ENCODE data around the gene PDE7B. TPM values are rescaled to one million over a fixed set of nuclear protein-coding genes. Genes with fewer than 3 reads are reported as not detected.
A peak's percentile ranks its signal among the peaks of the same experiment; 100 is the strongest.

The PDE7B gene
- total RNA-seq, 2 donors from 2014 or later, result 0.18 to 0.25 TPM

DNA sequence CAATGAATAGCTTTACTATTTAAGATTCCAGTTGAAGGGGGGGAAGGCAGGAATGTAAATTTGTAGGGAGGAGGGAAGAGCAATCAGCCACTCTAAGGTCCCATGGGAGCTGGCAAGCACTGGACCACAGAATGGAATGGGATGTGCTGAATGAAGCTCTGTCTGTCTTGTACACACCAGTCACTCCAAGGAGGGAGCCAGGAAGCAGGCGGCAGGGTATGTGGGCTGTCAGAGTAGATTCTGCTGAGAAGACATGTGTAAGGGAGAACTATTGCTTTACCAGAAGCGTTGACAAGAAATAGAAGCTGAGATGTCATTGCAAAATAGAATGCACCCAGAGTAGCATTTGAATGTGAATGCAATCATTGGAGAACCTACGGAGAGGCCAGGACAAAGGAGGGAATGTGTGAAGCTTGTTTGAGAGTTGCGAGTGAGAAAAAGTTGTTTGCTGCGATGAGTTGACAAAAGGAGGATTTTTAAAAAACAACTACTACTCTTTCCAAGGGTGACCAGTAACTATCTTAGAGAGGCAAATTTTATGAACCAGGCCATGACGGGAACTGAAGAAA, 25.2 kb upstream of the PDE7B start:
- H3K4me1 Mint-ChIP-seq, result no peaks in the 10 kb centered on the region
- peaks cover 24% of the 10 kb centered on the region for H3K27me3 Mint-ChIP-seq
- no peak overlapping the region for H3K27ac Mint-ChIP-seq
- DNase-seq, result no peak
- ATAC-seq, result no peak
- no peak overlapping the region for H3K4me3 Mint-ChIP-seq
- H3K36me3 Mint-ChIP-seq (ENCODE audit: low read depth), result peaks cover 2% of the 10 kb centered on the region
- no peaks in the 10 kb centered on the region for H3K9me3 ChIP-seq (ENCODE audit: control insufficient read depth, low read length, poor library complexity, severe bottlenecking)

DNA sequence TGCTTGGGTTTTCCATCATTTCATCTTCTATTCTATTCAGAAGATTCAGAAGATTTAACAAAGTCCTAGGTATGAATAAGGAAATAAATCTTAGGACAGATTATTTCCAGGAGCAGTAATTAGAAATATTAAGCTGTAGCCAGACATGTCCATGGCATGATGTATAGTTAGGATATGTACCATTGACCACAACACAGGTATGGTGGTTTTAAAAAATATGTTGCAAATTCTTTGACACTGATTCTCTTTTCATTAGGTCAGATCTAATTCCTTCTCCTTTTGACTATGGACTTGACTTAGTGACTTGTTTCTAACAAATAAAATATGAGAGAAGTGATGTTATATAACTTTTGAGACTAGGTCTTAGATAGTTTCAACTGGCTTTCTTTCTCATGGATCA, 23.5 kb upstream of the PDE7B start:
- peaks cover 2% of the 10 kb centered on the region for H3K36me3 Mint-ChIP-seq (ENCODE audit: low read depth)
- H3K27ac Mint-ChIP-seq, result no peak overlapping the region
- peaks cover 18% of the 10 kb centered on the region for H3K27me3 Mint-ChIP-seq
- DNase-seq, result no peak
- H3K4me1 Mint-ChIP-seq, result no peaks in the 10 kb centered on the region
- H3K4me3 Mint-ChIP-seq, result no peak overlapping the region
- H3K9me3 ChIP-seq (ENCODE audit: control insufficient read depth, low read length, poor library complexity, severe bottlenecking), result no peaks in the 10 kb centered on the region
- no peak for ATAC-seq

- H3K4me1 Mint-ChIP-seq, result no peaks in the 10 kb centered on the region
These were observed 21.0 kb upstream of the PDE7B start for GRCh38 chr6:135830452-135830881.

GRCh38 chr6:135831016-135831415, 20.5 kb upstream of the PDE7B start:
- ATAC-seq (no peak), DNase-seq (no peak)
- Mint-ChIP-seq H3K4me1 (no peaks in the 10 kb centered on the region), H3K4me3 (no peak overlapping the region), H3K27ac (no peak overlapping the region), H3K36me3 (ENCODE audit: low read depth) (peaks cover 2% of the 10 kb centered on the region), H3K27me3 (peaks cover 19% of the 10 kb centered on the region)
- H3K9me3 ChIP-seq (ENCODE audit: control insufficient read depth, low read length, poor library complexity, severe bottlenecking), result no peaks in the 10 kb centered on the region

More at GRCh38 chr6:135830452-135830881, 21.0 kb upstream of the PDE7B start:
- Mint-ChIP-seq H3K36me3 (ENCODE audit: low read depth) (peaks cover 2% of the 10 kb centered on the region), H3K27me3 (peaks cover 19% of the 10 kb centered on the region), H3K27ac (no peak overlapping the region), H3K4me3 (no peak overlapping the region)
- H3K9me3 ChIP-seq (ENCODE audit: control insufficient read depth, low read length, poor library complexity, severe bottlenecking), result no peaks in the 10 kb centered on the region
- ATAC-seq (no peak), DNase-seq (no peak)

- no peak overlapping the region for H3K4me3 Mint-ChIP-seq
- no peaks in the 10 kb centered on the region for H3K9me3 ChIP-seq (ENCODE audit: control insufficient read depth, low read length, poor library complexity, severe bottlenecking)
- peaks cover 19% of the 10 kb centered on the region for H3K27me3 Mint-ChIP-seq
- ATAC-seq (no peak), DNase-seq (no peak)
- no peaks in the 10 kb centered on the region for H3K4me1 Mint-ChIP-seq
- H3K27ac Mint-ChIP-seq, result no peak overlapping the region
- no peaks in the 10 kb centered on the region for H3K36me3 Mint-ChIP-seq (ENCODE audit: low read depth)
These were observed 19.3 kb upstream of the PDE7B start for GRCh38 chr6:135832166-135832565.

DNA sequence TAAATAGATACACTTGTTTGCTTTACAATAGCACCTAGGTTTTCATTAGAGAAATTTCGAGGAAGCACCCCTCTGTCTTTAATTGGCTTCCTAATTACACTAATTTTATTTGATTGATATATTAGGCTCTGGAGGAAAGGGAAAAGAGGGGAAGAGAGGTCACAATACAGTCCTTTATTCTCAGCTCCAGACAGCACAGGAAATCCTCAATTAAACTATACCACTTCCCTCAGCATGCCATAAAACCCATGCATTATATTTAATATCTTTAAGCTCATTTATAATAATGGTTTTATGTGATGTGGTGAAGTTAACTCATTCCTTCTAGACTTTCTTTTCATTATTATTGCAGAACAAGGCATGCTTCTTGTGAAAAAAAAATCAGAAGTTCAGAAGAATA, 17.7 kb upstream of the PDE7B start:
- no peak for ATAC-seq
- no peak for DNase-seq
- no peaks in the 10 kb centered on the region for H3K36me3 Mint-ChIP-seq (ENCODE audit: low read depth)
- H3K27me3 Mint-ChIP-seq, result peaks cover 32% of the 10 kb centered on the region
- peaks cover 3% of the 10 kb centered on the region for H3K4me1 Mint-ChIP-seq
- H3K9me3 ChIP-seq (ENCODE audit: control insufficient read depth, low read length, poor library complexity, severe bottlenecking), result no peaks in the 10 kb centered on the region
- no peak overlapping the region for H3K4me3 Mint-ChIP-seq
- H3K27ac Mint-ChIP-seq, result no peak overlapping the region

GRCh38 chr6:135837735-135838449, 13.6 kb upstream of the PDE7B start:
- no peak for ATAC-seq
- H3K27me3 Mint-ChIP-seq, result peaks cover 42% of the 10 kb centered on the region
- no peak for DNase-seq
- no peaks in the 10 kb centered on the region for H3K36me3 Mint-ChIP-seq (ENCODE audit: low read depth)
- peaks cover 3% of the 10 kb centered on the region for H3K4me1 Mint-ChIP-seq
- no peak overlapping the region for H3K27ac Mint-ChIP-seq
- no peak overlapping the region for H3K4me3 Mint-ChIP-seq
- H3K9me3 ChIP-seq (ENCODE audit: control insufficient read depth, low read length, poor library complexity, severe bottlenecking), result no peaks in the 10 kb centered on the region

DNA sequence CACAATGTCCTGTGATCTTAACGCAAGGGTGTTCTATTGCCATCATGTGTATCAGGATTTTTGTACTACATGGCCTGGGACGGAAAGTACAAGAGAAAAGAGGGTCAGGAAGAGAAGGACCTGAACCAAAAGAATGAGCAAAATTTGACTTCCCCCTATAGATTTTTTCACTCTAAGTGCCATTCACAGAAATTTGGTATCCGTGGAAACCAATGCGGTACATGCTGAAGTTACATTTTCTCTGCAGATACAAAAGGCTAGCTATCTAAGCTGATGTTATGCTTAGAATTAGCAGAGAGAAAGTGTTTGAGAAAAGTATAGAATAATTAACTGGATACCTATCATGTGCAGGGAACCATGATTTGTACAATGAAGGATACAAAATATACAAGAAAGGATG, 12.4 kb upstream of the PDE7B start:
- no peak overlapping the region for H3K27ac Mint-ChIP-seq
- no peak for DNase-seq
- peaks cover 37% of the 10 kb centered on the region for H3K27me3 Mint-ChIP-seq
- H3K4me3 Mint-ChIP-seq, result no peak overlapping the region
- peaks cover 3% of the 10 kb centered on the region for H3K4me1 Mint-ChIP-seq
- ATAC-seq, result no peak
- no peaks in the 10 kb centered on the region for H3K36me3 Mint-ChIP-seq (ENCODE audit: low read depth)
- no peaks in the 10 kb centered on the region for H3K9me3 ChIP-seq (ENCODE audit: control insufficient read depth, low read length, poor library complexity, severe bottlenecking)

GRCh38 chr6:135842618-135843392, 8.7 kb upstream of the PDE7B start:
- Mint-ChIP-seq H3K27me3 (peaks cover 22% of the 10 kb centered on the region), H3K4me1 (no peaks in the 10 kb centered on the region)
- ATAC-seq, result no peak

DNA sequence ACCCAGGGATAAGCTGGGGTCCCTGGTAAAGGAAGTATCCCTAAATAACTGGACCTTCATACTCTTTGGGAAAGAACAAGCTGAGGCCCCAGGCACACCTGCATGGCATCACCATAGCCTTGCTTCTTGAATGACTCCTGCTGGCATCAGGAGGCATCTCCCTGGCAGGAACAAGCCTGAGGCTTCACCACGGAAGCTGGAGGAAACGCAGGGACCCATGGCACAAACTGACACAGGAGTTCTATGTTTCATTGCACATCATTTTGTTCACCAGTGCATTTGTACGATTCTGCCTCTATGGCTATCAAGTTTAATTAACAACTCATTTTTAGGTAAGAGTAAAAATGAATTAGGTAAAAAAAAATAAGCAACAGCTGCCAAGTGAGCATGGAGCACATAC, 619 bp upstream of the PDE7B start:
- Mint-ChIP-seq H3K27ac (no peak overlapping the region), H3K27me3 (no peaks in the 10 kb centered on the region), H3K4me3 (no peak overlapping the region), H3K4me1 (peaks cover 3% of the 10 kb centered on the region), H3K36me3 (ENCODE audit: low read depth) (no peaks in the 10 kb centered on the region)
- no peaks in the 10 kb centered on the region for H3K9me3 ChIP-seq (ENCODE audit: control insufficient read depth, low read length, poor library complexity, severe bottlenecking)
- ATAC-seq (no peak), DNase-seq (no peak)

More at GRCh38 chr6:135842618-135843392, 8.7 kb upstream of the PDE7B start:
- no peaks in the 10 kb centered on the region for H3K9me3 ChIP-seq (ENCODE audit: control insufficient read depth, low read length, poor library complexity, severe bottlenecking)
- no peak for DNase-seq
- Mint-ChIP-seq H3K4me3 (no peak overlapping the region), H3K27ac (no peak overlapping the region), H3K36me3 (ENCODE audit: low read depth) (no peaks in the 10 kb centered on the region)

DNA sequence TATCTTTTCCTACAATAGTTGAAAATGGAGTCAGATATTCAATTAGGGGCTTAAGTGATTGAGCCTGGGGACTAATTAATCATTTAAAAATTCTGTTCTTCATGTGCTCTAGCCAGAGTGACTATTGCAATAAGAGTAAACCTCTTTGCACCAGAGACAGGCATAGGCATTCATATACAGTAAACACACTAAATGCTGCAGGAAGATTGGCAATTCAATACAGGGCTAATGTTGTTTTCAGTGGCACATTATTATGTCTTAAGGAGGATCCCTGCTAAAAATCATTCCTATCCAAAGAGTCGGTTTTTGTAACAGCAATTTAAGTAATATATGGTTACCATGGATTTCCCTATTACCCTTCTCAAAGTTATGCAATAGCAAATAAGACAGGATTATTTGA, 1.2 kb downstream of the PDE7B start:
- no peaks in the 10 kb centered on the region for H3K9me3 ChIP-seq (ENCODE audit: control insufficient read depth, low read length, poor library complexity, severe bottlenecking)
- H3K4me3 Mint-ChIP-seq, result no peak overlapping the region

GRCh38 chr6:135853227-135853626, 1.7 kb downstream of the PDE7B start:
- Mint-ChIP-seq H3K27me3 (no peaks in the 10 kb centered on the region), H3K4me1 (peaks cover 3% of the 10 kb centered on the region), H3K4me3 (no peak overlapping the region), H3K27ac (no peak overlapping the region), H3K36me3 (ENCODE audit: low read depth) (no peaks in the 10 kb centered on the region)
- ATAC-seq (no peak), DNase-seq (no peak)
- no peaks in the 10 kb centered on the region for H3K9me3 ChIP-seq (ENCODE audit: control insufficient read depth, low read length, poor library complexity, severe bottlenecking)

More for the DNA sequence above, 1.2 kb downstream of the PDE7B start:
- ATAC-seq, result no peak
- H3K36me3 Mint-ChIP-seq (ENCODE audit: low read depth), result no peaks in the 10 kb centered on the region
- no peak for DNase-seq
- peaks cover 3% of the 10 kb centered on the region for H3K4me1 Mint-ChIP-seq
- H3K27ac Mint-ChIP-seq, result peak overlapping the region; percentile 53
- no peaks in the 10 kb centered on the region for H3K27me3 Mint-ChIP-seq

GRCh38 chr6:135853986-135854385, 2.5 kb downstream of the PDE7B start:
- Mint-ChIP-seq H3K4me1 (peaks cover 3% of the 10 kb centered on the region), H3K36me3 (ENCODE audit: low read depth) (no peaks in the 10 kb centered on the region), H3K4me3 (no peak overlapping the region), H3K27ac (no peak overlapping the region), H3K27me3 (no peaks in the 10 kb centered on the region)
- H3K9me3 ChIP-seq (ENCODE audit: control insufficient read depth, low read length, poor library complexity, severe bottlenecking), result no peaks in the 10 kb centered on the region
- no peak for ATAC-seq
- no peak for DNase-seq

Measured in T-helper 17 cell (primary cell).